ENCODE data around the gene BMPR2.

The BMPR2 gene

DNA sequence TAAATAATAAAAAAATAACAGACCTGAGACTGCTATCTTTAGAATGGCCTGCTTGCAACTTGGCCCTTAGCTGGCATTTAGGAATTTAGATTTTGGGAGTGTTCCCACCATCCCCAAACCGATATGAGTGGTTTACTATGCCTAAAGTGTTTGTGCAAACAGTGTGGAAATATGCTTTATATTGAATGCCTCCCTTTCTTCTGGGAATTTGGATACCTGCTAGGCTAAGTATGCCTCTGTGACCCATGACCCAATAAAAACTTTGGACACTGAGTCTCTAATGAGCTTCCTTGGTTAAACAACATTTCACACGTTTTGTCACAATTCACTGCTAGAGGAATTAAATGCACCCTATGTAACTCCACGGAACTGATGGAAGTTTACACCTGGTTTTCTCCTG lies 73.2 kb downstream of the BMPR2 start:
- TF ChIP-seq, protein P1, sequence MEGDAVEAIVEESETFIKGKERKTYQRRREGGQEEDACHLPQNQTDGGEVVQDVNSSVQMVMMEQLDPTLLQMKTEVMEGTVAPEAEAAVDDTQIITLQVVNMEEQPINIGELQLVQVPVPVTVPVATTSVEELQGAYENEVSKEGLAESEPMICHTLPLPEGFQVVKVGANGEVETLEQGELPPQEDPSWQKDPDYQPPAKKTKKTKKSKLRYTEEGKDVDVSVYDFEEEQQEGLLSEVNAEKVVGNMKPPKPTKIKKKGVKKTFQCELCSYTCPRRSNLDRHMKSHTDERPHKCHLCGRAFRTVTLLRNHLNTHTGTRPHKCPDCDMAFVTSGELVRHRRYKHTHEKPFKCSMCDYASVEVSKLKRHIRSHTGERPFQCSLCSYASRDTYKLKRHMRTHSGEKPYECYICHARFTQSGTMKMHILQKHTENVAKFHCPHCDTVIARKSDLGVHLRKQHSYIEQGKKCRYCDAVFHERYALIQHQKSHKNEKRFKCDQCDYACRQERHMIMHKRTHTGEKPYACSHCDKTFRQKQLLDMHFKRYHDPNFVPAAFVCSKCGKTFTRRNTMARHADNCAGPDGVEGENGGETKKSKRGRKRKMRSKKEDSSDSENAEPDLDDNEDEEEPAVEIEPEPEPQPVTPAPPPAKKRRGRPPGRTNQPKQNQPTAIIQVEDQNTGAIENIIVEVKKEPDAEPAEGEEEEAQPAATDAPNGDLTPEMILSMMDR (conservative IDR thresholded peaks at IDR 0.05; ENCODE audit: low read depth, low read length), result no peak
- no peak for DNase-seq (ENCODE audit: low read depth)
- no peak overlapping the region for H3K4me3 ChIP-seq (ENCODE audit: low read depth, low read length)

DNA sequence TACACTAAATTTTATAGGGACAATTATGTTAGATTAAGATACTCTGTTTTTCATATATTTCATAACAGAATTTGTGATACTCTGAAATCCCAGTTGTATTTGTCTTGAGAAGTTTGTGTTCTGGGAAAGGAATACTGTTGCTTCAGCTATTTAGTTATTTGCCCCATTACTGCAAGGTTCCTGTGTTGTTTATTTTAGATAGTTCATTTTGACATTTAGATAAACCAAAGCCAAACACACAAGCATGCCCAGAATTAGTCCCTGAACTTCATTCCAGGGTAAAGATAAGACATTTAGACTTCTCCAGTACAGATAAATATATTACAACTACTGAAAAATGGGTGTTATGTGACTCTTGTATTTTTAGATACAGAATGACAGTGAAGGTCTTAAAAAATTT lies 74.7 kb downstream of the BMPR2 start:
- TF ChIP-seq, protein P1 (conservative IDR thresholded peaks at IDR 0.05; ENCODE audit: low read depth, low read length), result no peak
- H3K4me3 ChIP-seq (ENCODE audit: low read depth, low read length), result no peak overlapping the region
- DNase-seq (ENCODE audit: low read depth), result peak; percentile 36

DNA sequence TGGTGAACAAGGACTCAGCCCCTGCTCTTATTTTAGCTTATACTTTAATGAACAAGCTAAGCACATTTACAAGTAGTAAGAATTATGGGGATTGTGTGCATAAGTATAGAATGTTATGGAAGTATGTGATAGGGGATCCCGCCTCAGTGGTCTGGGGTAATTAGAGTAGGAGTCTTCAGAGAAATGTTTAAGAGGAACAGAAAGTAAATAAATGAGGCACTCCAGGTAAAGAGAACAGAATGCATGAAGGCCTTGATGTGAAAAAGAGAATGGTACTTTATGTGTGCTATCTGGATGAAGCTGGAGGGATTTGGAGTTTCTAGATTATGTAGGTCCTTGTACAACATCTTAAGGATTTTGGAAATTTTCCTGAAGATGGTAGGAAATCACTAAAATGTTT lies 76.6 kb downstream of the BMPR2 start:
- TF ChIP-seq, protein P1 (conservative IDR thresholded peaks at IDR 0.05; ENCODE audit: low read depth, low read length), result no peak
- DNase-seq (ENCODE audit: low read depth), result no peak
- H3K4me3 ChIP-seq (ENCODE audit: low read depth, low read length), result no peak overlapping the region

DNA sequence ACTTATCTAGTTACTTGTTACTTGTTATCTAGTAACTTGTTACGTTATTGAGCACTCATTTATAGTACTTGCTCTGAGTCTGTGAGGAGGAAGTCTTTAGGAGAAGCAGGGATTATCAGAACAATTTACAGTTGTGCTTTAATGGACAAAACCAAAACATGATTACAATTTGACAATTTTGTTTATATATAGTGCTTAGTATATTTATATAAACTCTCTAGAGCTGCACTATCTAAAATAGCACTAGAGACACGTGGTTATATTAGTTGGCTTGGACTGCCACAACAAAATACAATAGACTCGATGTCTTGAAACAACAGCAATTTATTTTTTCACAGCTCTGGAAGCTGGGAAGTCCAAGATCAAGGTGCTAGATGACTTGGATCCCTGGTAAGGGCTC lies 78.4 kb downstream of the BMPR2 start:
- DNase-seq (ENCODE audit: low read depth), result no peak
- no peak overlapping the region for H3K4me3 ChIP-seq (ENCODE audit: low read depth, low read length)
- TF ChIP-seq, protein P1 (conservative IDR thresholded peaks at IDR 0.05; ENCODE audit: low read depth, low read length), result no peak

DNA sequence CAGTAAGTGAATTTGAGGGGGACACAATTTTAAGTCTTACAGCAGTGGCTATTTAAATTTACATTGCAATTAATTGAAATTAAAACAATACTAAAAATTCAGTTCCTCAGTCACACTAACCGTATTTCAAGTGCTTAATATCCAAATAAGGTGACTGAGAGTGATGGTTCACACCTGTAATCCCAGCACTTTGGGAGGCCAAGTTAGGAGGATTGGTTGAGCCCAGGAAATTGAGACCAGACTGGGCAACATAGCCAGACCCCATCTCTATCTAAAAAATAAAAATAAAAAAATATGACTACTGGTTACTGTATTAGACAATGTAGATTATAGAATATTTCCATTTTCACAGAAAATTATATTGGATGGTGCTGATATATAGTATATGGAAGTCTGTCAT lies 79.0 kb downstream of the BMPR2 start:
- no peak overlapping the region for H3K4me3 ChIP-seq (ENCODE audit: low read depth, low read length)
- no peak for DNase-seq (ENCODE audit: low read depth)
- TF ChIP-seq, protein P1 (conservative IDR thresholded peaks at IDR 0.05; ENCODE audit: low read depth, low read length), result no peak

DNA sequence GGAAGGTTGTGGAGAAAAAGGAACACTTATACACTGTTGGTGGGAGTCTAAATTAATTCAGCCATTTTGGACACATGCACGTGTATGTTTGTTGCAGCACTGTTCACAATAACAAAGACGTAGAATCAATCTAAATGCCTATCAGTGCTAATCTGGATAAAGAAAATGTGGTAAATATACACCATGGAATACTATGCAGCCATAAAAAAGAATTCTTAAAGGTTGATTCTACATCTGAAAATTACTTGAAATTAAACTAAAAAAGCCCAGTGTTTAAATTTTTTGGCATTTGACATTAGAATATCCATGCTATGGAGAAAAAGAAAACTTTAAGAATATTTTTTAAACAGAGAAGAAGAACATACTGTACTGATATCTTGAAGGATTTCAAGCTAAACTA lies 84.0 kb downstream of the BMPR2 start:
- TF ChIP-seq, protein P1 (conservative IDR thresholded peaks at IDR 0.05; ENCODE audit: low read depth, low read length), result no peak
- H3K4me3 ChIP-seq (ENCODE audit: low read depth, low read length), result no peak overlapping the region
- DNase-seq (ENCODE audit: low read depth), result no peak

DNA sequence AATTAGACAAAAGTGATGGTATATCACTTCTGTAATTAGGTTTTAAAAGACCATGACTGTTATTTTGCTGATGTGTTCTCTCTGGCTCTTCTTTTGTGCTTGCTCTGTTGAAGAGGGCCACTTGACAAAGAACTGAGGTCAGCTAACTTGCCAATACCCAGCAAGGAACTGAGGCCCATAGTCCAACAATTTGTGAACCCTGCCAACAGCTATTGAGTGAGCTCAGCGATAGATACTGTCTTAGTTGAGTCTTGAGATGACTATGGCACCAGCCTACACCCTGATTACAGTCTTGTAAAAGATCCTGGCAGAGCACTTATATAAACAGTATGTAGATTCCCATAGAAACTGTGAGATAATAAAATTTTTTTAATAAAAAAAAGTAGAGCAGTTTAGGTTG lies 103.0 kb downstream of the BMPR2 start:
- no peak for DNase-seq (ENCODE audit: low read depth)
- no peak overlapping the region for H3K4me3 ChIP-seq (ENCODE audit: low read depth, low read length)
- TF ChIP-seq, protein P1 (conservative IDR thresholded peaks at IDR 0.05; ENCODE audit: low read depth, low read length), result no peak
